ENCODE results near the gene NOS1.

NOS1 gene

GRCh38 chr12:117162167-117162539 is 199.3 kb downstream of the NOS1 start:
- no peaks in the 10 kb centered on the region for H3K4me1 ChIP-seq
- H3K9me3 ChIP-seq (ENCODE audit: control insufficient read depth, low read length), result no peaks in the 10 kb centered on the region
- no peaks in the 10 kb centered on the region for H3K36me3 ChIP-seq (ENCODE audit: control insufficient read depth, insufficient read depth, low read length)
- H3K4me3 ChIP-seq (ENCODE audit: low read depth, low read length), result no peak overlapping the region
- no peak overlapping the region for H2AFZ ChIP-seq
- H3K9ac ChIP-seq, result no peak overlapping the region
- H3K79me2 ChIP-seq, result no peaks in the 10 kb centered on the region
- no peaks in the 10 kb centered on the region for H3K27me3 ChIP-seq (ENCODE audit: control insufficient read depth, insufficient read depth, low read length)
- TF ChIP-seq, protein P1, sequence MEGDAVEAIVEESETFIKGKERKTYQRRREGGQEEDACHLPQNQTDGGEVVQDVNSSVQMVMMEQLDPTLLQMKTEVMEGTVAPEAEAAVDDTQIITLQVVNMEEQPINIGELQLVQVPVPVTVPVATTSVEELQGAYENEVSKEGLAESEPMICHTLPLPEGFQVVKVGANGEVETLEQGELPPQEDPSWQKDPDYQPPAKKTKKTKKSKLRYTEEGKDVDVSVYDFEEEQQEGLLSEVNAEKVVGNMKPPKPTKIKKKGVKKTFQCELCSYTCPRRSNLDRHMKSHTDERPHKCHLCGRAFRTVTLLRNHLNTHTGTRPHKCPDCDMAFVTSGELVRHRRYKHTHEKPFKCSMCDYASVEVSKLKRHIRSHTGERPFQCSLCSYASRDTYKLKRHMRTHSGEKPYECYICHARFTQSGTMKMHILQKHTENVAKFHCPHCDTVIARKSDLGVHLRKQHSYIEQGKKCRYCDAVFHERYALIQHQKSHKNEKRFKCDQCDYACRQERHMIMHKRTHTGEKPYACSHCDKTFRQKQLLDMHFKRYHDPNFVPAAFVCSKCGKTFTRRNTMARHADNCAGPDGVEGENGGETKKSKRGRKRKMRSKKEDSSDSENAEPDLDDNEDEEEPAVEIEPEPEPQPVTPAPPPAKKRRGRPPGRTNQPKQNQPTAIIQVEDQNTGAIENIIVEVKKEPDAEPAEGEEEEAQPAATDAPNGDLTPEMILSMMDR (IDR thresholded peaks at IDR 0.05), result no peak
- no peak overlapping the region for H3K27ac ChIP-seq
- H3K4me2 ChIP-seq (ENCODE audit: low read length), result no peak overlapping the region

DNA sequence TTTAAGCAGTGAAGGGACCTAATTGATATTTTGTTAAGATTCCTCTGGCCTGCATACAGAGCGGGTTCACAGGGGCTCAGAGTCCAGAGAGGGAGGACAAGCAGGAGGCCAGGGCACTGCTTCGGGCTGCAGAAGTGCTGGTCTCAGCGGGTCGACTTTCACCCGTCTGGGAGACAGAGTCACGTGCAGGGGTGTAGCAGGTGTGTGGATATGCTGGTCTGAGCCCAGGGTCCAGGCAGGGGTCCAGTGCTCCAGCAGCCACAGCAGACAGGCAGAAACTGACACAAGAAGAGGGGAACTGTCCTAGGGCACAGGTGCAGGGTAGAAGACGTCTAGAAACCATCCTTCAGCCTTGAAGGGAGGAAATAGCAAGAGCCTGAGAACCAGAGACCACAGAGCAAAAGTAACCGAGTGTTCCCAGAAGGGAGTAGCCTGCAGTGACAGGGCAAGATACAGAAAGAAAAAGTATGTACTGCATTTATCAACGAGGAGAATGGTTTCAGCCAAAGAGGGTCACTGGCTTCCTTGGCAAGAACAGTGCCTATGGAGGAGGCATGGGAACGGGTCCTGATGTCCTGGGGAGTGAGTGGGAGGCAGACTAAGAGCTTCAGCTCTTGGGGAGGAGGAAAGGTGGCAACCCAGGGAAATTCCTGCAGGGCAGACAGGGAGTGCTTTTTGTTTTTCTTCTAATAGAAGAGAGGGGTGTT is 199.8 kb downstream of the NOS1 start:
- H3K79me2 ChIP-seq, result no peaks in the 10 kb centered on the region
- H3K27ac ChIP-seq, result no peak overlapping the region
- H3K36me3 ChIP-seq (ENCODE audit: control insufficient read depth, insufficient read depth, low read length), result no peaks in the 10 kb centered on the region
- H3K9ac ChIP-seq, result no peak overlapping the region
- H3K4me3 ChIP-seq (ENCODE audit: low read depth, low read length), result no peak overlapping the region
- no peaks in the 10 kb centered on the region for H3K4me1 ChIP-seq
- H3K4me2 ChIP-seq (ENCODE audit: low read length), result no peak overlapping the region
- H3K27me3 ChIP-seq (ENCODE audit: control insufficient read depth, insufficient read depth, low read length), result no peaks in the 10 kb centered on the region
- H2AFZ ChIP-seq, result no peak overlapping the region
- H3K9me3 ChIP-seq (ENCODE audit: control insufficient read depth, low read length), result no peaks in the 10 kb centered on the region
- TF ChIP-seq, protein P1 (IDR thresholded peaks at IDR 0.05), result no peak

- Histone ChIP-seq H3K9me3 (ENCODE audit: control insufficient read depth, low read length) (no peaks in the 10 kb centered on the region), H3K27ac (no peak overlapping the region), H3K36me3 (ENCODE audit: control insufficient read depth, insufficient read depth, low read length) (no peaks in the 10 kb centered on the region)
These were observed 201.8 kb downstream of the NOS1 start for GRCh38 chr12:117159674-117160073.

GRCh38 chr12:117158911-117159553 is 202.4 kb downstream of the NOS1 start:
- Histone ChIP-seq H3K27ac (no peak overlapping the region), H3K27me3 (ENCODE audit: control insufficient read depth, insufficient read depth, low read length) (no peaks in the 10 kb centered on the region), H3K9me3 (ENCODE audit: control insufficient read depth, low read length) (no peaks in the 10 kb centered on the region), H3K9ac (no peak overlapping the region), H2AFZ (no peak overlapping the region), H3K36me3 (ENCODE audit: control insufficient read depth, insufficient read depth, low read length) (no peaks in the 10 kb centered on the region), H3K79me2 (no peaks in the 10 kb centered on the region), H3K4me1 (no peaks in the 10 kb centered on the region), H3K4me2 (ENCODE audit: low read length) (no peak overlapping the region), H3K4me3 (ENCODE audit: low read depth, low read length) (no peak overlapping the region)
- TF ChIP-seq, protein P1 (IDR thresholded peaks at IDR 0.05), result no peak

More at GRCh38 chr12:117159674-117160073, 201.8 kb downstream of the NOS1 start:
- TF ChIP-seq, protein P1 (IDR thresholded peaks at IDR 0.05), result no peak
- no peaks in the 10 kb centered on the region for H3K4me1 ChIP-seq
- H2AFZ ChIP-seq, result no peak overlapping the region
- no peak overlapping the region for H3K4me3 ChIP-seq (ENCODE audit: low read depth, low read length)
- H3K9ac ChIP-seq, result no peak overlapping the region
- H3K4me2 ChIP-seq (ENCODE audit: low read length), result no peak overlapping the region
- no peaks in the 10 kb centered on the region for H3K79me2 ChIP-seq
- no peaks in the 10 kb centered on the region for H3K27me3 ChIP-seq (ENCODE audit: control insufficient read depth, insufficient read depth, low read length)
